ENCODE results near the gene ZNF723.
A peak's percentile ranks its signal among the peaks of the same experiment; 100 is the strongest.
"Not testable (repeated sequence)": the region's sequence is repeated elsewhere in the genome, so short reads cannot be mapped to it uniquely, and the experiment has no call there.

ZNF723 gene

GRCh38 chr19:22832031-22832762 lies at the start of gene ZNF723:
Gene ZNF723 (plus strand): TSS chr19:22832291. CDS start chr19:22832380, 89 bp downstream.
- no peak for DNase-seq (ENCODE audit: low spot score)

- DNase-seq (ENCODE audit: low spot score) = no peak
Measured at GRCh38 chr19:22783651-22784410, 48.3 kb upstream of the ZNF723 start, which contains the start of gene ZNF99. Gene ZNF99 (minus strand): TSS chr19:22784151. CDS start chr19:22784016, 135 bp downstream.

GRCh38 chr19:22792863-22793262 lies 39.2 kb upstream of the ZNF723 start:
- DNase-seq (ENCODE audit: low spot score) = not testable (repeated sequence)

GRCh38 chr19:22797040-22797439 lies 35.1 kb upstream of the ZNF723 start:
- no peak for DNase-seq (ENCODE audit: low spot score)

- no peak for DNase-seq (ENCODE audit: low spot score)
Measured at GRCh38 chr19:22806418-22806817, 25.7 kb upstream of the ZNF723 start.

GRCh38 chr19:22807061-22807835 lies 24.8 kb upstream of the ZNF723 start:
- DNase-seq (ENCODE audit: low spot score) = no peak

GRCh38 chr19:22814124-22814523 lies 18.0 kb upstream of the ZNF723 start:
- DNase-seq (ENCODE audit: low spot score) = no peak

- DNase-seq (ENCODE audit: low spot score) = no peak
Measured at GRCh38 chr19:22831211-22831610, 880 bp upstream of the ZNF723 start.

GRCh38 chr19:22857713-22858320 lies 25.7 kb downstream of the ZNF723 start:
- not testable (repeated sequence) for DNase-seq (ENCODE audit: low spot score)

GRCh38 chr19:22882797-22883196 lies 50.7 kb downstream of the ZNF723 start:
- DNase-seq (ENCODE audit: low spot score) = peak; percentile 11

- DNase-seq (ENCODE audit: low spot score) = no peak
Measured at GRCh38 chr19:22893855-22894270, 61.8 kb downstream of the ZNF723 start.

- no peak for DNase-seq (ENCODE audit: low spot score)
Measured at GRCh38 chr19:22901431-22902130, 69.5 kb downstream of the ZNF723 start.

All from AG08396 (cell line).